Daoy (cell line): Measurements from ENCODE around the gene HDAC3. TPM values are rescaled to one million over a fixed set of nuclear protein-coding genes. Genes with fewer than 3 reads are reported as not detected.

Experiments
- DNase-seq: peaks from one replicate; pipeline ENCODE4 v3.0.0-alpha.2; 2015; ENCODE audit warnings: low read depth
- total RNA-seq: library from RNA; depleted of rRNA; stranded (reverse); fragments of >200 nt; shearing (Covaris generic); gene quantifications from 2 replicates; pipeline ENCODE4 v1.2.3, GENCODE V29; 2014

HDAC3 gene
- total RNA-seq, 1 experiment from 2014 or later, result 62.6 TPM

DNA sequence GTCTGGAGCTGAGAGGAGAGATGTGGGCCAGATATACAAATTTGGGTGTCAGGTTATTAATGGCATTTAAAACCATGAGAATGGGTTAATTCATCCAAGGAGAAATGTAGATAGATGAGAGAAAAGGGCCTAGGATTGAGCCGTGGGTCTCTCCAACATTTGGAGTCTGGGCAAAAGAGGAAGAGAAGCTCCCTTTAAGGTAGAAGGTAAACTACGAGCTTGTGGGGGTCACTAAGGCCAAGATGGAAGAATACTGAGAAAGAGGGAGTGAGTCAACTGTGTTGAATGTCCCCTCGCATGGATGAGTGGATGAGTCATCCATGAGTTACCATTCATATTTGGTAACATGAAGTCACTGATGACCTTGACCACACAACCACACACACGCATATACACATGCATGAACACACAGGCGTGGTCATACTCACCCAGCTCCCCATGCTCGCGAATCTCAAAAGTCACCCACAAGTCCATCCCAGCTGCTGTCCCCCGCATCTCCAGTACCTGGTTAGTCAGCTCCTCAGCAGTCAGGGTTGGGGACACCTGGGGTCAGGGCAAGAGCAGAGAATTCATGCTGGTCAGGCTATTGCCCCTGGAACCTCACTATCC is 21.4 kb upstream of the HDAC3 start:
- peak; percentile 90 for DNase-seq

DNA sequence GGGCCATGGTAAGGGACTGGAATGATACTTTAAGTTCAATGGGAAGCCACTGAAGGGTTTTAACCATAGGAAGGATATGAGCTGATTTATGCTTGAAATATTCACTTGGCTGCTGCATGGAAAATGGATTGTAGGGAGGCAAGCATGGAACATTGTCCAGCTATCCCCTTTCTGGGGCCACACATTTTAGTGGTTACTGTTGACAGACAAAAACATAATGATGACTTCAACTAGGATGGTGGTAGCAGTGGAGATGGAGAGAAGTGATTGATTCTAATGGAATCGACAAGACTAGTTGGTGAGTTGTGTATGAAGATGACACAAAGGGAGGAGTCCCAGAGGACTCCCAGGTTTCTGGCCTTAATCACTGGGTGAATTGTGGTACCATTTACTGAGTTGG is 20.8 kb upstream of the HDAC3 start:
- DNase-seq, result no peak

DNA sequence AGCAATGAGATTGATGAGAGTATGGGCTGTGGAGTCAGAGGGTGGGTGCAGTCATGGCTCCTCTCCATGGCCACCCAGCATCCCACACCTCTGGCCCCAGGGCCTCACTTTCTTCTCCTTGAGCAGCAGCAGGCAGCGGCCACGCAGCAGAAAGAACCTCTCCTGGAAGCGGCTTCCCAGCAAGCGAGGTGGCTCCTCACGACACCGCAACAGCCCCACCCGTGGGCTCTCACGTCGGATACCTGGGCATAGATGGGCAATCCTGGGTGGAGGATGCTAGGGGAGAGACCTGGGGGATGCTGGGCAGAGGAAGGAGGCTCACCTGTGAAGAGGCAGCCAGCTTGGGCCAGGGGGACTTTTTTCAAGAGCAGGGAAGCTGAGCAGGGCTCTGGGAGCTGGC is 19.7 kb upstream of the HDAC3 start:
- no peak for DNase-seq

- DNase-seq, result no peak
Measured at GRCh38 chr5:141655020-141655419, 18.4 kb upstream of the HDAC3 start.

DNA sequence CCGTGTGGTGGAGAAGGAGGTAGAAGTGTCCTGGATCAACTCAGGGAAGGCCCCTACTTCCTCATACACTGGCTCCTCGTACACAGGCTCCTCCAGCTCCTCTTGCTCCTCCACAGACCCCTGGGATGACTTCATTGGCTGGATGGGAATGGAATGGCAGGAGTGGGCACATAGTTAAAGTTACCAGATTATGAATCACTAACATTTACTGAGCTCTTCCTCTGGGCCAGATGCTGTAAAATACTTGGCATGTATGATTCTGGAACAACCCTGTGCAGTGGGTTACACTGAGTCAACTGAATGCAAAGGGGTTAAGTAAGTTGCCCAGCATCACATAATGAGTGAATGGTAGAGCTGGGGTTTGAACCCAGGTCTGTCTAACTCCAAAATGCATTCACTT is 17.6 kb upstream of the HDAC3 start:
- DNase-seq, result peak; percentile 60

GRCh38 chr5:141651728-141652105 is 15.1 kb upstream of the HDAC3 start:
- no peak for DNase-seq

DNA sequence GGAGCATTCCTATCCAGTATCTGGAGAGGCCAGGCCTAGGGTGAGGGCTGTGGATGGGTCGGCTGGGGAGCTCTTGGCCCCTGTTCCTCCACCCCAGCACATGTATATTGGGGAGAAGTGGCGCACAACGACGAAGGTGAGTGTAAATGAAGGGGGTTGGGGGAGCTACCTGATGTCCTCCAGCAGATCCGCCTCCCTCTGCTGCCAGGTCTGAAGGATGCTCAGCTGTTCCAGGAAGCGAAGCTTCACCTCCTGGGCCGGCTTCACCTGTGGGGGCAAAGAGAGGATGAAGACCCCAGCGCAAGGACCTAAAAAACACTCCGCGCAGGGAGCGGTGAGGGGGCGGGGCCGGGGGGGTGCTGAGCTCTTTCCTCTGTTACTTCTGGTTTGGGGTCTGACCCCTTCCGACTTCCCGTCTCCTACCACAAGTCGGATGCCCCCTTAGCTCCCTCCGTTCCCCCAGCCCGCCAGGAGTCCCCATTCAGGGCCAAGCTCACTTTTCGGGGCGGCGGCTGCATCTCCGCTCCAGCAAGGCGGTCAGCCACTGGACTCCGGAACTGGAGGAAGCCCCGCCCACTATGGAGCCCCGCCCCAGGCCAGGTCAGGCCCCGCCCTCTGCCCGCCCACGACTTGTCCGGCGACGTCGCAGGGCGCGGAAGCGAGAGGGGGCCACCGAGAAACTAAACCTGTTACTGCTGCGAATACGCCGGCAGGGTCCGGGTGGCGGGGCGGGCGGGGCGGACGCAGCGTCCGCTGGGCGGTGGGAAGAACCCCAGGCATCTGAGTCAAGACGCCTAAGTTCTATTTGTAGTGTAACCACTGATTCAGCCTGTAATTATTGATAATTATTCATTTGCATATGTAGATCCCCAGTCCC is 14.4 kb upstream of the HDAC3 start, which contains the start of gene FCHSD1:
Gene FCHSD1, minus strand, starts transcription at position 568 of the 877 bp plus-strand sequence. Its CDS starts 50 bp downstream, at position 518.
- DNase-seq, result peak; percentile 82

DNA sequence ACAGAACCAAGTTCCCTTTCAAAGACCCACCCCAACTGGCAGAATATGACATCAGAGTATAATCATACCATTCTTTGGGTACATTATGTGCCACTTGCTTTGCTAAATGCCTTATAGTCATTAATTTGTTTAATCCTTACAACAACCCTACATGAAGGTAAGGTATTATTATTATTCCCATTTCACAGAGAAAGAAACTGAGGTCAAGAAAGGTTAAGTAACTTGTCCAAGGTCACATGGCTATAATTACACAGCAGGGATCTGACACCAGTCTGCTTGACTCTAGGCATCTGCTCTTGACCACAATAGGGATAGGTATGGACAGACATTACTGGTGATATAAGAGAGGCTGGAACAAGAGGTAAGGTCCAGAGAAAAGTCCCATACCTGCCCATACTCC is 13.3 kb upstream of the HDAC3 start:
- no peak for DNase-seq

DNA sequence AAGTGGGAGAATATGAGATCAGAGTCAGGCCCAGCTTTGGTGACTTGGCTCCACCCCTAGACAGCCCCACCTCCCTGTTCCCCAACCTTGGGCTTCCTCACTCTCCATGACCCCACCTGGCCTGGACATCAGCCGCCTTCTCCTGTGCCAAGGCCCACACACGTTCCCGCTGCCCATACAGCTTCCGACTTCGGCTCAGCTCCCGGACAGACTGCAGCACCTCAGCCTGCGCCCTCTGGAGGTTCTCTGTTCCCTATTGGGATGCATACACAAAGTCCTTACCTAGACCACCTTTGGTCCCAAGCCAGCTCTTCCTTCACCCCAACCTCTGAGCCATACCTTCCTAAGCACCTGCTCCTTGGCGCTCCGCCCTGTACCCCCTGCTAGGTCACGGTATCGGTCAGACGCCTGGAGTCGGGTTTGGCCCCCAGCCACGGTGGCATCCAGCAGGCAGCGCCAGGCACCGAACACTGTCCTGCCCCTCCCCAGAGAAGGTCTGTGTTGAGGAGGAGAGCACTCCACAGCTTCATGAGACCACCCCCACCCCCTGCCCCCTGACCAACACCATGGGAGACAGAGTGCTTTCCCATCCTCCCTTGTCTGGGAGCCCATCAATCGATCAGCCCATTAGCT is 12.5 kb upstream of the HDAC3 start:
- DNase-seq, result no peak

DNA sequence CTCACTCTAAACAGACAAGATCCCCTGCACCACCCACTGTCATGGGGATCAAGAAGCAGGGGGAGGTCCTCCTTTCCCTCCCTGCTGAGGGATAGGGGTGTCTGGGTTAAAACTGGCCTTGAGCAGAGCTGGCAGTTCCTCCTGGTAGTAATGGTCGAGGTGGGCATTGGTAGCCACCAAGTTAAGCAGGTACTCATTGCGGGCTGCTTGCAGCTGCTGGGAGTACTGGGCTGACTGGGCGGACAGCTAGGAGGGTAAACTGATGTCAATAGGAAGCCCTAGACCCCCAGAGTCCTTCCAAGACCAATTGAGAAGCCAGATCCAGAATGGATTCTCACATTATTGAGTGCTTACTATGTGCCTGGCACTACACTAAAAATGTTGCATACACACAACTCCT is 11.2 kb upstream of the HDAC3 start:
- no peak for DNase-seq

DNA sequence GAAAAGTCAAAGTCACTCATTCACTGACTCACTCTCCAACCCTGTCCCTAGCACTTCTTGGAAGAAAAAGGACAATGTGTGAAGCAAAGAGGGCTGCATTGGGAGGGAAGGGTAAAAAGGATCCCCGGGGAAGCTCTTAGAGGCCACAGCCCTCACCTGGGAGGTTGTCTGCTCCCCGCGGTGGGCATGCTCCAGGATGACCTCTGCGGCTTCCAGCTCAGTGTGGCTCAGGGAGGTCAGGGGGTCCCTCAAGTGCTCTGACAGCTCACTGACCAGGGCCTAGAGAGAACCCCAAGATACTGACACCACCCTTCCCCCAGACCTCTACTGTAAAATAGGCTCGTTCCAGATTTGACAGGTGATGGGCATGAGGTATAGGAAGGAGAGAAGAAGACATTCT is 10.6 kb upstream of the HDAC3 start:
- DNase-seq, result no peak

DNA sequence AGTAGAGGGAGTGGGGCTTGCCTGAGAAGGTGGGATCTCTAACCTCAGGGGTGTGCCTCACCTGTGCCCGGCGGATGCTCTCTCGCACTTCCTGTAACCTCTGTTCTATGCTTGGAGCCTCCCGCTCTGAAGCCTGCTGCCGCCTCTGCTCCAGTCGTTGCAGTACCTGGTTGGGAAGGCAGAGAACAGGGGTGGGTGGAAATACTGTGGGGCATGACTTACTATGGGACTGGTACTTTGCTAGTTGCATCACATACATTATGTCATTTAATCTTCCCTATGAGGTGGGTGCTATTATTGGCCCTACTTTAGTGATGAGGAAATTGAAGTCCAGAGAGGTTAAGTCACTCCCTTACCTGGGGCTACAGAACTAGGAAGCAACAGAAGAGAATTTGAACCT is 9.4 kb upstream of the HDAC3 start:
- DNase-seq, result no peak

DNA sequence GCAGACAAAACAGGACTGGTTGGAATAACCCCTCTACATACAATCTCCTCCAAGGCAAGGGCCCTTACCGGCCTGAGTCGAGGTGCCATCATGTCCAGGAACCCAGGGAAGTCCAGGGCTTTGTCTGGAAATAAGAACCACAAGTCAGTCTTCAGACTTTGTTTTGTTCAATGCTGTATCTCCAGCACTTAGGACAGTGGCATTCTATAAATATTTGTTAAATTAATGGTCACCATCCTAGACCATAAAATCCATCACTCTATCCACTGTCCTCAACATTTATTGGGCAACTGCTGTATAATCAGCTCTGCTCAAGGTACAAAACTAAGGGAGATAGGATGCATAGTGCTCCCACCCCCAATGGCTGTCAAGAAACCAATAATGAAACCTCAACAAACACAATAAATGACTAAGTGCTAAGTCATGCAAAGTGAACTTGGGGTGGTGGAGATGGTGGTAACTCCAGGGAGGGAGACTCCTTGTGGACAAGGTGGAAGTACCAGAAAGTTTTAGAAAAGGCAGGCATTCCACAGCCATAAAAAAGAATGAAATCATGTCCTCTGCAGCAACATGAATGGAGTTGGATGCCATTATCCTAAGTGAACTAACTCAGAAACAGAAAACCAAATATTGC is 5.1 kb upstream of the HDAC3 start:
- peak; percentile 84 for DNase-seq

DNA sequence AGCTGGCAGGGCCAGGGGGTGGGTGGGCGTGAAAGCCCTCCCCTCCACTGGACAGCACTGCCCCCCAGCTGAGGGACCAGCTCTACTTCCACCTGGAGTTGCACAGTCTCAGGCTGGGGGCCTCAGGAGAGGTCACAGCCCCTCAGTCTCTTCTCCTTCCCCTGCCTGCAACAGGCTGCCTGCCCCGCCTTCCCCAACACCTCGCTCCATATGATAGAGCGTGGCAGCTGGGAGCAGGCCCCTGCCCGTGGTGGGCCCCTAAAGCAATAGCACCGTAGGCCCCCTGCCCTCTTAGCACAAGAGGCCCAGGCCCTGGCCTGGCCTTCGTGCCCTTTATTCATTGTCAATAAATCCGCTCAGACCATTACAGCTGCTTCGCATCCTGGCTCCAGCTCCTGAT is 4.0 kb upstream of the HDAC3 start:
- no peak for DNase-seq

DNA sequence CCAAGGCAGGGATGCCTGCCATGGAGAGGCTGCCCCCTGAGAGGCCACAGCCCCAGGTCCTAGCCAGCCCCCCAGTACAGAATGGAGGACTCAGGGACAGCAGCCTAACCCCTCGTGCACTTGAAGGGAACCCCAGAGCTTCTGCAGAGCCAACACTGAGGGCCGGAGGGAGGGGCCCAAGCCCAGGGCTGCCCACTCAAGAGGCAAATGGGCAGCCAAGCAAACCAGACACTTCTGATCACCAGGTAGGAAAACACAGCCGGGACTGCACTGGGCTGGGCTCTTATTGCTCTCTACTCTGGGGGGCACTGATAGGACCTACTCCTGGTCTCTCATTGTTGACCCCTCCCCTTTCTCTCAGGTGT is 3.4 kb upstream of the HDAC3 start:
- no peak for DNase-seq

DNA sequence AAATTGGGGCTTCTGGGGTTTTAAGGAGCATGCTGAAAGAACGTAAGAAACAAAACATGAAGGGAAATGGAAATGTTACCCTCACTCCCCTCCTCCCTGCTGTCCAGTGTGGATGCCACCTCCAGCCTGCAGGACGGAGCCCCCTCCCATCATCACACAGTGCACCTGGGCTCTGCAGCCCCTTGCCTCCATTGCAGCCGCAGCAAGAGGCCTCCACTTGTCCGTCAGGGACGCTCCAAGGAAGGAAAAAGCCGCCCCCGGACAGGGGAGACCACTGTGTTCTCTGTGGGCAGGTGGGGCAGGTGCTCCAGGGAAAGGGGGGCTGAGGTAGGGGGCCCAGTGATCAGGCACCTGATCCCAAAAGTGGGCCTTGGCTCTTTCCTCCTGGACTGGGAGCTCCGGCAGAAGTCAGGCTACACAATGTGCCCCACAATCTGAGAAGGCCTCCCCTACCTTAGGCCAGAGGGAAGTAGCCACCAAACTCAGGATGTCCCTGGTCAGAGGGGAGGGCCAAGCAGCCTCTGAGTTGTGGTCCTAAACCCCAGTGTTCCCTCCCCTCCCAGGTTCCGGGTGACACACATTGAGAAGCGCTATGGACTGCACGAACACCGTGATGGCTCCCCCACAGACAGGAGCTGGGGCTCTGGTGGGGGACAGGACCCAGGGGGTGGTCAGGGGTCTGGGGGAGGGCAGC is 2.9 kb upstream of the HDAC3 start:
- no peak for DNase-seq

GRCh38 chr5:141638771-141639170 is 2.1 kb upstream of the HDAC3 start:
- DNase-seq, result no peak

GRCh38 chr5:141637767-141638419 is 1.2 kb upstream of the HDAC3 start:
- peak; percentile 53 for DNase-seq

- peak; percentile 39 for DNase-seq
Measured at GRCh38 chr5:141637123-141637766, 596 bp upstream of the HDAC3 start.

DNA sequence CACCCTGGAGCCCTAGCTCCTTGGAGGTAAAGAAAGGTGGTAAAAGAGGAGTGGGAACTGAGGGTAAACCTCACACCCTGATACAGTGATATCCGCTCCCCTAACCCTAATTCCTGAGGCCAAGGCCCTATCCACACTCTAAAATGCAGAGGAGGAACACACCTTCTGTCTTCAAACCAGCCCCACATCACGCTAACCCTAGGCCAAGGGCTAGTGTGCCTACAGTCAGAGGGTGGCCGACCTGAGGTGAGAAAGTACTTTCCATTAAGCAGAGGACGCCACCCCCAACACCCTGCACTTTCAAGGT is 590 bp downstream of the HDAC3 start:
- DNase-seq, result no peak

GRCh38 chr5:141635646-141636045 is 1.0 kb downstream of the HDAC3 start:
- no peak for DNase-seq
